ENCODE measurements around the gene MEG3. TPM values are rescaled to one million over a fixed set of nuclear protein-coding genes. Genes with fewer than 3 reads are reported as not detected.

The MEG3 gene
- total and polyA plus RNA-seq, 2 experiments from 2014 or later = not detected

- H3K9me3 ChIP-seq (ENCODE audit: low read depth) = no peaks in the 10 kb centered on the region
- H3K36me3 ChIP-seq = no peaks in the 10 kb centered on the region
- DNase-seq (ENCODE audit: low read depth in 1 of 2, low spot score in 1 of 2) = no peak
- no peak overlapping the region for H3K4me3 ChIP-seq
- TF ChIP-seq CTCF (IDR thresholded peaks at IDR 0.05; ENCODE audit: low read depth, low read length) = no peak
- H3K27ac ChIP-seq = no peak overlapping the region
- H3K4me1 ChIP-seq (ENCODE audit: low read depth) = peaks cover 10% of the 10 kb centered on the region
- H3K27me3 ChIP-seq = no peaks in the 10 kb centered on the region
Observed at GRCh38 chr14:100778951-100779690, 46.8 kb upstream of the MEG3 start.

- TF ChIP-seq CTCF (IDR thresholded peaks at IDR 0.05; ENCODE audit: low read depth, low read length) = no peak
- Histone ChIP-seq H3K9me3 (ENCODE audit: low read depth) (no peaks in the 10 kb centered on the region), H3K36me3 (no peaks in the 10 kb centered on the region), H3K27ac (no peak overlapping the region), H3K4me1 (ENCODE audit: low read depth) (peaks cover 10% of the 10 kb centered on the region), H3K27me3 (no peaks in the 10 kb centered on the region), H3K4me3 (no peak overlapping the region)
- no peak for DNase-seq (ENCODE audit: low read depth in 1 of 2, low spot score in 1 of 2)
Observed at GRCh38 chr14:100779691-100780080, 46.2 kb upstream of the MEG3 start.

DNA sequence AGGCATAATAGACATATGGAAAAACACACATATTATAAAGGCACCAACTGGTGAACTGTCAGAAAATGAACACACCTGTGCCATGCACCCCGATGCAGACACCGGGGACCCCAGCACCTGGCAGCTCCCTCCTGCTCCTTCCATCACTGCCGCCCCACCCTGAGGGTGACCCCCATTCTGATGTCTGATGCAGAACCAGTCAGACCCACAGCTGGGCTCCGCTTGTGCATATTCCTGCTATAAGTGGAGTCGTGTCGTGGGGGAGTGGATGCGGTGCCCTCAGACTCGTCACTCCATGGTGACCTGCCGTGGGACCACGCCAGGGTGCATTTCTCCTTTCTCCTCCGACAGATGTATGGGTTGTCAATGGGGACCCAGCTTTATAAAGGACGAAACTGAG, 45.7 kb upstream of the MEG3 start:
- H3K4me3 ChIP-seq = no peak overlapping the region
- H3K36me3 ChIP-seq = no peaks in the 10 kb centered on the region
- H3K27me3 ChIP-seq = no peaks in the 10 kb centered on the region
- TF ChIP-seq CTCF (IDR thresholded peaks at IDR 0.05; ENCODE audit: low read depth, low read length) = no peak
- H3K4me1 ChIP-seq (ENCODE audit: low read depth) = peaks cover 10% of the 10 kb centered on the region
- H3K27ac ChIP-seq = no peak overlapping the region
- no peaks in the 10 kb centered on the region for H3K9me3 ChIP-seq (ENCODE audit: low read depth)
- no peak for DNase-seq (ENCODE audit: low read depth in 1 of 2, low spot score in 1 of 2)

- peaks cover 5% of the 10 kb centered on the region for H3K4me1 ChIP-seq (ENCODE audit: low read depth)
- no peak overlapping the region for H3K27ac ChIP-seq
- no peak for DNase-seq (ENCODE audit: low read depth in 1 of 2, low spot score in 1 of 2)
- no peaks in the 10 kb centered on the region for H3K27me3 ChIP-seq
- no peak overlapping the region for H3K4me3 ChIP-seq
- H3K36me3 ChIP-seq = no peaks in the 10 kb centered on the region
- no peak for TF ChIP-seq CTCF (IDR thresholded peaks at IDR 0.05; ENCODE audit: low read depth, low read length)
- no peaks in the 10 kb centered on the region for H3K9me3 ChIP-seq (ENCODE audit: low read depth)
Observed at GRCh38 chr14:100780646-100781355, 45.1 kb upstream of the MEG3 start.

DNA sequence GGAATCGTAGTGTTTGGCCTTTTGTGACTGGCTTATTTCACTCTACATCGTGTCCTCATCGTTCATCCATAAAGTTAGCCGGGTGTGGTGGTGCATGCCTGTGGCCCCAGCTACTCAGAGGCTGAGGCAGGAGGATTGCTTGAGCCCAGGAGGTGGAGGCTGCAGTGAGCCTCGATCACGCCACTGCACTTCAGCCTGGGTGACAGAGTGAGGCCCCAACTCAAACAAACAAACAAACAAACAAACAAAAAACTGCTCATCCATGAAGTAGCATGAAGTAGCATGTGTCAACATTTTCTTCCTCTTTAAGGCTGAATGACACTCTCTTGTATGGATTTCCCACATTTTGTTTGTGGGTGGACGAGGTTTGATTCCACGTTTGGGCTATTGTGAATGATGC, 44.0 kb upstream of the MEG3 start:
- Histone ChIP-seq H3K4me3 (no peak overlapping the region), H3K27me3 (no peaks in the 10 kb centered on the region), H3K27ac (no peak overlapping the region), H3K36me3 (no peaks in the 10 kb centered on the region), H3K4me1 (ENCODE audit: low read depth) (no peaks in the 10 kb centered on the region), H3K9me3 (ENCODE audit: low read depth) (no peaks in the 10 kb centered on the region)
- no peak for DNase-seq (ENCODE audit: low read depth in 1 of 2, low spot score in 1 of 2)
- TF ChIP-seq CTCF (IDR thresholded peaks at IDR 0.05; ENCODE audit: low read depth, low read length) = no peak

All from cardiac muscle cell (in vitro differentiated cells and primary cell).